Stimulated activated CD4-positive, alpha-beta T cell treated with anti-CD3 and anti-CD28 coated beads, Interleukin-2, amount 100 ng/mL, for 24 hours (primary cell): ENCODE measurements around the gene KERA.

Experiments
- DNase-seq, 2 donors: peaks; one replicate each; pipeline ENCODE4 v3.0.0-alpha.2; 2020

Gene KERA

GRCh38 chr12:91007531-91008290 is 50.1 kb downstream of the KERA start:
- DNase-seq, result no peak

- DNase-seq, result no peak
Observed at GRCh38 chr12:91004872-91005271, 53.0 kb downstream of the KERA start, which contains the start of gene EPYC. EPYC (minus strand) TSS chr12:91004972; CDS start chr12:91002565, 2,407 bp downstream.

GRCh38 chr12:91003737-91004136 is 54.1 kb downstream of the KERA start:
- no peak for DNase-seq

GRCh38 chr12:91001306-91001705 is 56.5 kb downstream of the KERA start:
- no peak for DNase-seq
